ENCODE results near the gene KRT85. TPM values are rescaled to one million over a fixed set of nuclear protein-coding genes. Genes with fewer than 3 reads are reported as not detected.

The KRT85 gene
- total RNA-seq (2012; rRNA removed) (not detected in 2 replicates), polyA plus RNA-seq (2012; rRNA removed) (not detected in 2 replicates), Bru-seq, nascent RNA (not detected), BruChase-seq, experiment 1, labeled RNA remaining after a 6-hour chase (not detected), BruChase-seq, experiment 2, labeled RNA remaining after a 2-hour chase (not detected)
- polyA plus RNA-seq (2012; cell fraction: cytosol; rRNA removed) = not detected in 2 replicates
- polyA plus RNA-seq (2012; cell fraction: nucleus; rRNA removed; ENCODE audit: low replicate concordance) = not detected in 2 replicates
- long read RNA-seq = 0 reads

DNA sequence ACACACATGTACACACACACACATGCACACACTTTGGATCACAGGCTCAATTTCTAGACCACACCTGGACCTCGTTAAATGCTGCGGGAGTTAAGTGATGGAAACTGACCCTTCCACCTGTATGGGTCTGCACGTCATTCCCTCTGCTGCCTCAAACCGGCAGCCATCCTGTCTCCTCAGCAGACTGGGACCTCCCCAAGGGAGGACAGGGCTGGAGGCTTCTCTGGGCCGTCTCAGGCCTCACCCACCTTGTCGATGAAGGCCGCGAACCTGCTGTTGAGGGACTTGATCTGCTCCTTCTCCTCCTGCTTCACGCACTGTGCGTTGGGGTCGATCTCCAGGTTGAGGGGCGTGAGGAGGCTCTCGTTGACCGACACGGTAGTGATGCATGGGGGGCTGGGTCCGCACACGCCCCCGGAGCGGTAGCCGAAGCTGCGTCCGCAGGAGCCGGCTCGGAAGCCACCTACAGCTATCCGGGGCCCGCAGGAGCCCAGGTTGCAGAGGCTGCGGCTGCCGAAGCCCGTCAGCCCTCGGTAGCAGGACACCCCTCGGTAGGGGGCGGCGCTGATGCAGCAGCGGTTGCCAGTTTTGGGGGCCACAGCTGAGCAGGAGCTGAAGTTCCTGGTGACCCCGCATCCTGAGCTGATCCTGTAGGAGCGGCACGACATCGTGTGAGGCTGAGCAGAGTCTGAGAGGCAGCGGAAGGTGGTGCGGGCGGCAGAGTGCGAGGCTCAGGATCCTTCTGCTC lies at the start of gene KRT85:
Gene KRT85 (minus strand): TSS at position 744 of the 748 bp plus-strand sequence. CDS start 76 bp downstream, at position 668.
- Histone ChIP-seq H3K27ac (ENCODE audit: insufficient read depth, low read length) (no peak within 1 kb of the TSS), H3K4ac (ENCODE audit: low read depth, low read length) (no peak within 1 kb of the TSS), H4K20me1 (ENCODE audit: insufficient read depth, low read length) (no peaks in the 10 kb centered on the region), H4K91ac (ENCODE audit: insufficient read depth, low read depth, low read length) (no peak within 1 kb of the TSS), H2AK5ac (ENCODE audit: low read depth, low read length) (no peak within 1 kb of the TSS), H4K5ac (ENCODE audit: low read depth, low read length) (no peak within 1 kb of the TSS), H3K36me3 (ENCODE audit: control insufficient read depth, insufficient read depth, low read length) (no peaks in the 10 kb centered on the region), H2BK20ac (ENCODE audit: low read depth, low read length) (no peak within 1 kb of the TSS), H2BK15ac (ENCODE audit: low read depth, low read length) (no peak within 1 kb of the TSS), H2AK9ac (replicated peaks; ENCODE audit: low read depth, low read length, poor library complexity) (no peak within 1 kb of the TSS), H3K4me2 (ENCODE audit: low read depth, low read length) (no peak within 1 kb of the TSS), H3K56ac (ENCODE audit: extremely low read depth, insufficient read depth, low read length) (no peak within 1 kb of the TSS), H3K4me3 (ENCODE audit: insufficient read depth, low read depth, low read length) (no peak within 1 kb of the TSS), H3K27me3 (ENCODE audit: control insufficient read depth, insufficient read depth, low read length) (peaks cover 63% of the 10 kb centered on the region), H2AFZ (replicated peaks; ENCODE audit: low read length, poor library complexity) (no peak within 1 kb of the TSS), H3K9me3 (ENCODE audit: control insufficient read depth, insufficient read depth, low read length) (no peaks in the 10 kb centered on the region), H2BK120ac (ENCODE audit: low read depth, low read length) (no peak within 1 kb of the TSS), H3K79me1 (ENCODE audit: low read depth in 1 of 2, low read length in 2 of 2) (no peaks in the 10 kb centered on the region), H3K9me1 (ENCODE audit: insufficient read depth, low read length) (peaks cover 3% of the 10 kb centered on the region; the same call in 1 of the 2 replicates), H4K8ac (ENCODE audit: low read depth in 2 of 2, low read length in 2 of 2) (no peak within 1 kb of the TSS), H2BK5ac (ENCODE audit: low read depth, low read length, poor library complexity, severe bottlenecking) (no peak within 1 kb of the TSS), H3K18ac (ENCODE audit: low read depth, low read length) (no peak within 1 kb of the TSS), H3K23ac (ENCODE audit: low read depth, low read length) (no peak within 1 kb of the TSS), H3K9ac (ENCODE audit: low read depth, low read length) (no peak within 1 kb of the TSS), H3K14ac (replicated peaks; ENCODE audit: low read depth, low read length) (no peak within 1 kb of the TSS), H3K4me1 (ENCODE audit: control insufficient read depth, insufficient read depth, low read length) (no peaks in the 10 kb centered on the region)
- in situ Hi-C loops (cut with MboI; ENCODE audit: low sequenced_read_pairs) = no loop called here
- ChIA-PET POLR2A (ENCODE audit: unreplicated experiment) (no interaction called here), CTCF (interaction anchor here (0.6 kb wide), 1 partner anchor 588 kb away, joined by 5 read pairs; no protein-coding TSS in a partner anchor)
- no peak for TF ChIP-seq RFX5 (IDR thresholded peaks at IDR 0.05; ENCODE audit: low read depth, low read length)
- no peak for TF ChIP-seq MAFK (IDR thresholded peaks at IDR 0.05; ENCODE audit: low read depth, low read length)
- no peak for TF ChIP-seq POLR2A (IDR thresholded peaks at IDR 0.05; ENCODE audit: low read depth, low read length)
- TF ChIP-seq, protein P1, sequence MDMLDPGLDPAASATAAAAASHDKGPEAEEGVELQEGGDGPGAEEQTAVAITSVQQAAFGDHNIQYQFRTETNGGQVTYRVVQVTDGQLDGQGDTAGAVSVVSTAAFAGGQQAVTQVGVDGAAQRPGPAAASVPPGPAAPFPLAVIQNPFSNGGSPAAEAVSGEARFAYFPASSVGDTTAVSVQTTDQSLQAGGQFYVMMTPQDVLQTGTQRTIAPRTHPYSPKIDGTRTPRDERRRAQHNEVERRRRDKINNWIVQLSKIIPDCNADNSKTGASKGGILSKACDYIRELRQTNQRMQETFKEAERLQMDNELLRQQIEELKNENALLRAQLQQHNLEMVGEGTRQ (IDR thresholded peaks at IDR 0.05; ENCODE audit: low read depth, low read length) = no peak
- no peak for TF ChIP-seq CHD1 (IDR thresholded peaks at IDR 0.05; ENCODE audit: low read depth, low read length)
- TF ChIP-seq, protein P2, sequence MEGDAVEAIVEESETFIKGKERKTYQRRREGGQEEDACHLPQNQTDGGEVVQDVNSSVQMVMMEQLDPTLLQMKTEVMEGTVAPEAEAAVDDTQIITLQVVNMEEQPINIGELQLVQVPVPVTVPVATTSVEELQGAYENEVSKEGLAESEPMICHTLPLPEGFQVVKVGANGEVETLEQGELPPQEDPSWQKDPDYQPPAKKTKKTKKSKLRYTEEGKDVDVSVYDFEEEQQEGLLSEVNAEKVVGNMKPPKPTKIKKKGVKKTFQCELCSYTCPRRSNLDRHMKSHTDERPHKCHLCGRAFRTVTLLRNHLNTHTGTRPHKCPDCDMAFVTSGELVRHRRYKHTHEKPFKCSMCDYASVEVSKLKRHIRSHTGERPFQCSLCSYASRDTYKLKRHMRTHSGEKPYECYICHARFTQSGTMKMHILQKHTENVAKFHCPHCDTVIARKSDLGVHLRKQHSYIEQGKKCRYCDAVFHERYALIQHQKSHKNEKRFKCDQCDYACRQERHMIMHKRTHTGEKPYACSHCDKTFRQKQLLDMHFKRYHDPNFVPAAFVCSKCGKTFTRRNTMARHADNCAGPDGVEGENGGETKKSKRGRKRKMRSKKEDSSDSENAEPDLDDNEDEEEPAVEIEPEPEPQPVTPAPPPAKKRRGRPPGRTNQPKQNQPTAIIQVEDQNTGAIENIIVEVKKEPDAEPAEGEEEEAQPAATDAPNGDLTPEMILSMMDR (conservative IDR thresholded peaks at IDR 0.05; ENCODE audit: low read depth, low read length) = no peak
- no peak for TF ChIP-seq FOS (IDR thresholded peaks at IDR 0.05; ENCODE audit: low read depth, low read length)
- TF ChIP-seq BHLHE40 (IDR thresholded peaks at IDR 0.05; ENCODE audit: low read depth, low read length) = no peak
- TF ChIP-seq MXI1 (IDR thresholded peaks at IDR 0.05; ENCODE audit: borderline replicate concordance, low read depth, low read length) = no peak
- TF ChIP-seq CEBPB (IDR thresholded peaks at IDR 0.05; ENCODE audit: low read depth, low read length) = no peak
- TF ChIP-seq, protein P3, sequence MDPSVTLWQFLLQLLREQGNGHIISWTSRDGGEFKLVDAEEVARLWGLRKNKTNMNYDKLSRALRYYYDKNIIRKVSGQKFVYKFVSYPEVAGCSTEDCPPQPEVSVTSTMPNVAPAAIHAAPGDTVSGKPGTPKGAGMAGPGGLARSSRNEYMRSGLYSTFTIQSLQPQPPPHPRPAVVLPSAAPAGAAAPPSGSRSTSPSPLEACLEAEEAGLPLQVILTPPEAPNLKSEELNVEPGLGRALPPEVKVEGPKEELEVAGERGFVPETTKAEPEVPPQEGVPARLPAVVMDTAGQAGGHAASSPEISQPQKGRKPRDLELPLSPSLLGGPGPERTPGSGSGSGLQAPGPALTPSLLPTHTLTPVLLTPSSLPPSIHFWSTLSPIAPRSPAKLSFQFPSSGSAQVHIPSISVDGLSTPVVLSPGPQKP (IDR thresholded peaks at IDR 0.05; ENCODE audit: borderline replicate concordance, low read depth, low read length) = no peak
- no peak for TF ChIP-seq RCOR1 (IDR thresholded peaks at IDR 0.05; ENCODE audit: insufficient replicate concordance, low read length)
- TF ChIP-seq MAZ (IDR thresholded peaks at IDR 0.05; ENCODE audit: borderline replicate concordance, low read depth, low read length) = no peak
- BruUV-seq (replicated peaks) = no TSS peak
- dilution Hi-C loops (cut with HindIII; ENCODE audit: low sequenced_read_pairs, unreplicated experiment) = no loop called here
- intact Hi-C loops (cut with micrococcal nuclease) = no loop called here
- ATAC-seq (ENCODE audit: low read depth) (no peak), DNase-seq (no peak)
- 69% methylated on average over 17 of the region's 42 CpGs; no CpG with 5 or more reads in 1 of the 2 experiments for WGBS, 2 experiments (ENCODE audit: extremely low coverage in 2 of 2, insufficient read length in 1 of 2)
